Epithelial cell of esophagus (primary cell): ENCODE results near the gene SNTA1.
"Not testable (repeated sequence)": the region's sequence is repeated elsewhere in the genome, so short reads cannot be mapped to it uniquely, and the experiment has no call there.

Experiments used
- DNase-seq: peaks from one replicate; pipeline ENCODE4 v3.0.0; 2010; ENCODE audit warnings: low read depth
- H3K4me3 ChIP-seq: 2 replicates; pipeline ENCODE4 v1.5.1; 2011; ENCODE audit warnings: mild to moderate bottlenecking, low read length, control low read depth
- CTCF ChIP-seq: IDR thresholded peaks from 2 replicates; pipeline ENCODE4 v1.5.1; 2011; ENCODE audit warnings: low read depth, mild to moderate bottlenecking, low read length, control low read depth, inconsistent platforms; ENCODE audit not compliant: insufficient read depth; ENCODE audit errors: missing control alignments

The SNTA1 gene

DNA sequence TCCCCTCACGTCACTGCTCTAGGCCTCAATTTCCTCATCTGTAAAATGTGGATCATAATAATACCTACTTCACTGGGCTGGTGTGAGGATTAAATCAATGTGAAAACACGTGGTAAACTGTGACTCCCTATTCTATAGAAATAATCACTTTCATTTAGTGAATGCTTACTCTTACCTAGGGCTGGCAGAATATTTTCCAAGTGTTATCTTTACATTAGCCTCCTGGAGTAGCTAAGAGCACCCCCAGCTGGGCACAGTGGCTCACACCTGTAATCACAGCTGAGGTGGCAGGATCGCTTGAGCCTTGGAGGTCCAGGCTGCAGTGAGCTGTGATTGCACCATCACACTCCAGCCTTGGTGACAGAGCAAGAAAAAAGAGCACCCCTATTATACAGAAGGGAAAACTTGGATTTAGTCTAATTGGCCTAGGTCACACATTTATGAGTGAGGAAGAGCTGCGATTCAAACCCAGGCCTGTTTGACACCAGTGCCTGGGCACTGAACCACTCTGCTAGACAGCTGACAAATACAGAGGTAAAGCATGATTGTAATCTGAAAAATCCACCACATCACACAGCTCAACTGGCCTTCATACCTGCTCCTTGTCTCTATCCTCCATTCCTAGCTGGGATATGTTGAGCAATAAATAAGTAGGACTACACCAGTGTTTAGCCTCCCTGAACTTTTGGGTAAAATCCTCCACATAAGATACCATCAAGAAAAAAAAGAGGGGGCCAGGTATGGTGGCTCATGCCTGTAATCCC is 1.4 kb upstream of the SNTA1 start:
- peak; percentile 42 for TF ChIP-seq CTCF
- H3K4me3 ChIP-seq: no peak overlapping the region
- peak; percentile 62 for DNase-seq

DNA sequence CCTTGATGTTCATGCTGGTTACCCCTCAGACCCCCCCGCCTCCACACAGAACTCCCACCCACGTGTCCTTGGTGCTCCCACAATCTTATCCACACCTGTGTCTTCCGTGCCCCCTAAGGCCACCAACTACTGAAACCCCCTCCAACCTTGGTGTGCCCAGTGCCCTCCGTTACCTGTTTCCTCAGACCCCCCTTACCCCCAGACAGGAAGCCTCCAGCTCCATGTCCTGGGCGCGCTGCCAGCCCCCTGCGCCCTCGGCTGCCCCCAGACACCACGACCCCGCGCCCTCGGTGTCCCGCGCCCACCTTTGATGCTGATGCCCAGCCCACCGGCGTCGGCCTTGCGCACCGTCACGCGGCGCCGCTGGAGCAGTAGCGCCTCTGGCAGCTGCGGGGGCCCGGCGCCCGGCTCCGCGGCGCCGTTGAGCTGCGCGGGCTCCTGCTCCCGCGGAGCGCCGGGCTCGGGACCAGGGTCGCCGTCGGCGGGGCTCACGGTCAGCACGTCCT is 504 bp downstream of the SNTA1 start:
- DNase-seq: no peak
- TF ChIP-seq CTCF: no peak
- peak overlapping the region; percentile 54 for H3K4me3 ChIP-seq

GRCh38 chr20:33442136-33443005 is 1.2 kb downstream of the SNTA1 start:
- no peak overlapping the region for H3K4me3 ChIP-seq
- TF ChIP-seq CTCF: no peak
- DNase-seq: no peak

GRCh38 chr20:33441142-33441955 is 2.2 kb downstream of the SNTA1 start:
- H3K4me3 ChIP-seq: no peak overlapping the region
- TF ChIP-seq CTCF: no peak
- DNase-seq: no peak

GRCh38 chr20:33440562-33440961 is 3.0 kb downstream of the SNTA1 start:
- not testable (repeated sequence) for H3K4me3 ChIP-seq

GRCh38 chr20:33438481-33438880 is 5.1 kb downstream of the SNTA1 start:
- H3K4me3 ChIP-seq: no peak overlapping the region

More at GRCh38 chr20:33440562-33440961, 3.0 kb downstream of the SNTA1 start:
- not testable (repeated sequence) for DNase-seq

More at GRCh38 chr20:33438481-33438880, 5.1 kb downstream of the SNTA1 start:
- DNase-seq: no peak
- no peak for TF ChIP-seq CTCF
